Stimulated activated CD4-positive, alpha-beta T cell treated with anti-CD3 and anti-CD28 coated beads, Interleukin-2, amount 100 ng/mL, for 24 hours (primary cell): ENCODE data around the gene FAM9A.

Experiments used
- DNase-seq, 2 donors: peaks; one replicate each; pipeline ENCODE4 v3.0.0-alpha.2; 2020

Gene FAM9A

GRCh38 chrX:8801041-8801599 lies at the start of gene FAM9A:
FAM9A (minus strand) TSS chrX:8801383; CDS start chrX:8800171, 1,212 bp downstream.
- DNase-seq, result no peak

GRCh38 chrX:8850478-8850877 lies 49.3 kb upstream of the FAM9A start:
- DNase-seq, result no peak

- DNase-seq, result no peak
These were observed 48.8 kb upstream of the FAM9A start for GRCh38 chrX:8849945-8850344.

- no peak for DNase-seq
These were observed 48.3 kb upstream of the FAM9A start for GRCh38 chrX:8849458-8849857.

- DNase-seq, result no peak
These were observed 47.7 kb upstream of the FAM9A start for GRCh38 chrX:8848911-8849310.

GRCh38 chrX:8848441-8848840 lies 47.3 kb upstream of the FAM9A start:
- DNase-seq, result no peak

- no peak for DNase-seq
These were observed 46.2 kb upstream of the FAM9A start for GRCh38 chrX:8847360-8847759.

GRCh38 chrX:8846266-8846665 lies 45.1 kb upstream of the FAM9A start:
- no peak for DNase-seq

- no peak for DNase-seq
These were observed 44.3 kb upstream of the FAM9A start for GRCh38 chrX:8845469-8845868.

- DNase-seq, result no peak
These were observed 43.9 kb upstream of the FAM9A start for GRCh38 chrX:8845060-8845459.

GRCh38 chrX:8844157-8844556 lies 43.0 kb upstream of the FAM9A start:
- DNase-seq, result no peak

- DNase-seq, result no peak
These were observed 40.7 kb upstream of the FAM9A start for GRCh38 chrX:8841911-8842310.

- no peak for DNase-seq
These were observed 33.2 kb upstream of the FAM9A start for GRCh38 chrX:8834392-8834791.

- no peak for DNase-seq
These were observed 31.6 kb upstream of the FAM9A start for GRCh38 chrX:8832582-8833378.

GRCh38 chrX:8823698-8824097 lies 22.5 kb upstream of the FAM9A start:
- DNase-seq, result no peak

GRCh38 chrX:8822002-8822401 lies 20.8 kb upstream of the FAM9A start:
- DNase-seq, result no peak

GRCh38 chrX:8820910-8821527 lies 19.8 kb upstream of the FAM9A start:
- no peak for DNase-seq

GRCh38 chrX:8815460-8816065 lies 14.4 kb upstream of the FAM9A start:
- no peak for DNase-seq

- DNase-seq, result no peak
These were observed 11.9 kb upstream of the FAM9A start for GRCh38 chrX:8813036-8813435.

- no peak for DNase-seq
These were observed 10.4 kb upstream of the FAM9A start for GRCh38 chrX:8811611-8812010.

- DNase-seq, result no peak
These were observed 7.5 kb upstream of the FAM9A start for GRCh38 chrX:8808661-8809060.

- DNase-seq, result no peak
These were observed 4.8 kb upstream of the FAM9A start for GRCh38 chrX:8805974-8806373.

- no peak for DNase-seq
These were observed 3.9 kb upstream of the FAM9A start for GRCh38 chrX:8805046-8805445.

GRCh38 chrX:8803326-8803725 lies 2.1 kb upstream of the FAM9A start:
- DNase-seq, result no peak
